Measurements from ENCODE around the gene GARIN5B.
"Not testable (repeated sequence)": the region's sequence is repeated elsewhere in the genome, so short reads cannot be mapped to it uniquely, and the experiment has no call there.

The GARIN5B gene

GRCh38 chr19:55362990-55363716, at the start of gene GARIN5B:
Gene GARIN5B, minus strand, starts transcription at chr19:55363260. Its CDS starts 194 bp downstream, at chr19:55363066.
- TF ChIP-seq ZNF70 (CRISPR knock-in tag; IDR thresholded peaks at IDR 0.05) (no peak), POU6F1 (CRISPR knock-in tag; IDR thresholded peaks at IDR 0.05; ENCODE audit: borderline replicate concordance, low read depth) (no peak), ESRRG (CRISPR knock-in tag; IDR thresholded peaks at IDR 0.05) (no peak)
- TF ChIP-seq, protein P1, sequence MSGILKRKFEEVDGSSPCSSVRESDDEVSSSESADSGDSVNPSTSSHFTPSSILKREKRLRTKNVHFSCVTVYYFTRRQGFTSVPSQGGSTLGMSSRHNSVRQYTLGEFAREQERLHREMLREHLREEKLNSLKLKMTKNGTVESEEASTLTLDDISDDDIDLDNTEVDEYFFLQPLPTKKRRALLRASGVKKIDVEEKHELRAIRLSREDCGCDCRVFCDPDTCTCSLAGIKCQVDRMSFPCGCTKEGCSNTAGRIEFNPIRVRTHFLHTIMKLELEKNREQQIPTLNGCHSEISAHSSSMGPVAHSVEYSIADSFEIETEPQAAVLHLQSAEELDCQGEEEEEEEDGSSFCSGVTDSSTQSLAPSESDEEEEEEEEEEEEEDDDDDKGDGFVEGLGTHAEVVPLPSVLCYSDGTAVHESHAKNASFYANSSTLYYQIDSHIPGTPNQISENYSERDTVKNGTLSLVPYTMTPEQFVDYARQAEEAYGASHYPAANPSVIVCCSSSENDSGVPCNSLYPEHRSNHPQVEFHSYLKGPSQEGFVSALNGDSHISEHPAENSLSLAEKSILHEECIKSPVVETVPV (CRISPR knock-in tag; IDR thresholded peaks at IDR 0.05): no peak
- ATAC-seq: no peak; the same call in 2 of the 3 replicates

DNA sequence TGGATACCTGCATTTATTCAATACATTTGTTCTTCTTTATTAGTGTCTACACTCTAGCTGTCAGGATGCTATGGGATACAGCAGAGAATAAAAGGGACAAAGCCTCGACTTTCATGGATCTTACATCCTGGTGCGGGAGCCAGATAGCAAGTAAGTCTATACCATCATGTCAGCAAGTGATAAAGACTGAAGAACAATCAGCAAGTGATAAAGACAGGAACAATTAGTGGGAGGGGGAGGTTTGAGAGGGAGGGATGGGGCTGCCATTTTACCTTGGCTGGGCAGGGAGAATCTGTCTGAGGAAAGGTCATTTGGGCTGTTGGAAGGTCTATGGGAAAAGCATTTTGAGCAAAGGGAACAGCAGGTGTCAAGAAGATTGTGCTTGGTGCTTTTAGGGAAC, 47.1 kb upstream of the GARIN5B start:
- TF ChIP-seq, protein P2, sequence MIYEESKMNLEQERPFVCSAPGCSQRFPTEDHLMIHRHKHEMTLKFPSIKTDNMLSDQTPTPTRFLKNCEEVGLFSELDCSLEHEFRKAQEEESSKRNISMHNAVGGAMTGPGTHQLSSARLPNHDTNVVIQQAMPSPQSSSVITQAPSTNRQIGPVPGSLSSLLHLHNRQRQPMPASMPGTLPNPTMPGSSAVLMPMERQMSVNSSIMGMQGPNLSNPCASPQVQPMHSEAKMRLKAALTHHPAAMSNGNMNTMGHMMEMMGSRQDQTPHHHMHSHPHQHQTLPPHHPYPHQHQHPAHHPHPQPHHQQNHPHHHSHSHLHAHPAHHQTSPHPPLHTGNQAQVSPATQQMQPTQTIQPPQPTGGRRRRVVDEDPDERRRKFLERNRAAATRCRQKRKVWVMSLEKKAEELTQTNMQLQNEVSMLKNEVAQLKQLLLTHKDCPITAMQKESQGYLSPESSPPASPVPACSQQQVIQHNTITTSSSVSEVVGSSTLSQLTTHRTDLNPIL (CRISPR knock-in tag; IDR thresholded peaks at IDR 0.05; ENCODE audit: low read depth): no peak
- TF ChIP-seq OSR1 (CRISPR knock-in tag; IDR thresholded peaks at IDR 0.05) (no peak), TCF4 (CRISPR knock-in tag; IDR thresholded peaks at IDR 0.05; ENCODE audit: borderline replicate concordance) (no peak), ZFP3 (CRISPR knock-in tag; IDR thresholded peaks at IDR 0.05) (no peak), PPARA (CRISPR knock-in tag; IDR thresholded peaks at IDR 0.05; ENCODE audit: borderline replicate concordance) (no peak), TSHZ2 (CRISPR knock-in tag; IDR thresholded peaks at IDR 0.05) (no peak), CSDC2 (CRISPR knock-in tag; IDR thresholded peaks at IDR 0.05) (no peak), BACH2 (CRISPR knock-in tag; IDR thresholded peaks at IDR 0.05; ENCODE audit: borderline replicate concordance) (no peak), RARB (CRISPR knock-in tag; IDR thresholded peaks at IDR 0.05) (no peak), ZNF565 (CRISPR knock-in tag; conservative IDR thresholded peaks at IDR 0.05; ENCODE audit: low read depth) (no peak), POU6F1 (CRISPR knock-in tag; IDR thresholded peaks at IDR 0.05; ENCODE audit: borderline replicate concordance, low read depth) (no peak), ESRRG (CRISPR knock-in tag; IDR thresholded peaks at IDR 0.05) (no peak)
- TF ChIP-seq, protein P3, sequence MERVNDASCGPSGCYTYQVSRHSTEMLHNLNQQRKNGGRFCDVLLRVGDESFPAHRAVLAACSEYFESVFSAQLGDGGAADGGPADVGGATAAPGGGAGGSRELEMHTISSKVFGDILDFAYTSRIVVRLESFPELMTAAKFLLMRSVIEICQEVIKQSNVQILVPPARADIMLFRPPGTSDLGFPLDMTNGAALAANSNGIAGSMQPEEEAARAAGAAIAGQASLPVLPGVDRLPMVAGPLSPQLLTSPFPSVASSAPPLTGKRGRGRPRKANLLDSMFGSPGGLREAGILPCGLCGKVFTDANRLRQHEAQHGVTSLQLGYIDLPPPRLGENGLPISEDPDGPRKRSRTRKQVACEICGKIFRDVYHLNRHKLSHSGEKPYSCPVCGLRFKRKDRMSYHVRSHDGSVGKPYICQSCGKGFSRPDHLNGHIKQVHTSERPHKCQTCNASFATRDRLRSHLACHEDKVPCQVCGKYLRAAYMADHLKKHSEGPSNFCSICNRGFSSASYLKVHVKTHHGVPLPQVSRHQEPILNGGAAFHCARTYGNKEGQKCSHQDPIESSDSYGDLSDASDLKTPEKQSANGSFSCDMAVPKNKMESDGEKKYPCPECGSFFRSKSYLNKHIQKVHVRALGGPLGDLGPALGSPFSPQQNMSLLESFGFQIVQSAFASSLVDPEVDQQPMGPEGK (CRISPR knock-in tag; IDR thresholded peaks at IDR 0.05; ENCODE audit: borderline replicate concordance): no peak
- ATAC-seq: no peak

GRCh38 chr19:55409179-55409578, 46.1 kb upstream of the GARIN5B start:
- ATAC-seq: not testable (repeated sequence)

DNA sequence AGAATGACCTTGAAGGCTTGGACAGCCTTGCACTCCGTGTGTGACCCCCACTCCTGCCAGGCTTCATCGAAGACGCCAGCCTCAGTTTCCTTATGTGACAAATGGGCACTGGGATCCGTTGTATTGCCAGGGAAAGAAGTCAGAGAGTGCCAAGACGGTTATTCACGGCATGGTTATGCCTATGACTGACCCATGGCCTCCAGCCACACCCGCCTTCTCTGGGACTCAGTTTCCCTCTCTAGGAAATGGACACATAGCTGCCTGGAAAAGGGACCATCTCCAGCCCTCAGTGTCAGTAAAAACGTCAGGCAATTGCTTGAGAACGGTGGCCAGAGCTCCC, 45.4 kb upstream of the GARIN5B start:
- no peak for ATAC-seq
- TF ChIP-seq, protein P3 (CRISPR knock-in tag; IDR thresholded peaks at IDR 0.05; ENCODE audit: borderline replicate concordance): no peak
- peak; percentile 68; the same call in 1 of the 2 replicates for TF ChIP-seq SNAI2 (CRISPR knock-in tag; IDR thresholded peaks at IDR 0.05)
- TF ChIP-seq, protein P2 (CRISPR knock-in tag; IDR thresholded peaks at IDR 0.05; ENCODE audit: low read depth): 0 out of 2 replicates have a peak, but pooled peaks have one; percentile 29
- no peak for TF ChIP-seq ARNTL (CRISPR knock-in tag; IDR thresholded peaks at IDR 0.05; ENCODE audit: borderline replicate concordance, low read depth)
- no peak for TF ChIP-seq ZNF565 (CRISPR knock-in tag; conservative IDR thresholded peaks at IDR 0.05; ENCODE audit: low read depth)
- TF ChIP-seq RARB (CRISPR knock-in tag; IDR thresholded peaks at IDR 0.05): no peak
- TF ChIP-seq POU6F1 (CRISPR knock-in tag; IDR thresholded peaks at IDR 0.05; ENCODE audit: borderline replicate concordance, low read depth): no peak
- TF ChIP-seq ZNF8 (CRISPR knock-in tag; IDR thresholded peaks at IDR 0.05): no peak
